Neural crest cell (in vitro differentiated cells): Measurements from ENCODE around the gene ERC2. TPM values are rescaled to one million over a fixed set of nuclear protein-coding genes. Genes with fewer than 3 reads are reported as not detected.

Experiments
- DNase-seq: peaks from one replicate; pipeline ENCODE4 v3.0.0; 2021; ENCODE audit warnings: low read depth, mixed read lengths, low spot score
- H3K27ac Mint-ChIP-seq: one replicate; pipeline ENCODE4 v1.8.0; 2021; ENCODE audit warnings: mild to moderate bottlenecking, mixed read lengths; ENCODE audit not compliant: unreplicated experiment
- H3K27me3 Mint-ChIP-seq: 2 replicates; pipeline ENCODE4 v1.8.0; 2021; ENCODE audit warnings: low read depth, mild to moderate bottlenecking, mixed read lengths
- H3K36me3 Mint-ChIP-seq: 2 replicates; pipeline ENCODE4 v1.8.0; 2021; ENCODE audit warnings: low read depth, mild to moderate bottlenecking, mixed read lengths
- H3K4me1 Mint-ChIP-seq: 2 replicates; pipeline ENCODE4 v1.8.0; 2021; ENCODE audit warnings: mixed read lengths
- H3K4me3 Mint-ChIP-seq: one replicate; pipeline ENCODE4 v1.8.0; 2021; ENCODE audit warnings: mild to moderate bottlenecking, mixed read lengths
- H3K9me3 Mint-ChIP-seq: 2 replicates; pipeline ENCODE4 v1.8.0; 2021; ENCODE audit warnings: mixed read lengths
- total RNA-seq: library from RNA; stranded (reverse); gene quantifications from 2 replicates; pipeline ENCODE4 v1.2.1, GENCODE V29; 2021
- TF ChIP-seq, protein P1 (sequence below): fragments of 200-600 bp; sonication (generic); conservative IDR thresholded peaks from 2 replicates; pipeline ENCODE4 v1.5.0; 2021; ENCODE audit warnings: antibody characterized with exemption, mild to moderate bottlenecking

Gene ERC2
- total RNA-seq, 1 donor from 2014 or later = 13.5 TPM

DNA sequence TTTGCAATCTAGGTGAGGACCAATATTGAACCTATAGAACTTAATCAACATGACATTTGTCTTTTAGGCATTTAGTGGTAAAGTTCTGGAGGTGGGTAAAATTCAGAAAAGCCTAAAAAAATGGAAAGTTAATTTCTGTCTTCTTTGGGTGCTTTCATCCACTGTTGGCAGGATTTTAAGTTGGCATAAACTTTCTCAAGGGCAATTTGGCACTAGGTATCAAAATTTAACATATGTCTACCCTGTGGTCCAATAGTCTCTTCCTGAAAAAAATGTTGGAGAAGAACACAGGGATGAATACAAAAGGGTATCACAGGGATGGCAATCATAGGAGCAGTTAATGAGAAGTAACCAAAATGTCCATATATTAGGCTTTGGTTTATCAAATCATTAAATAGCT lies 754.2 kb downstream of the ERC2 start:
- no peaks in the 10 kb centered on the region for H3K36me3 Mint-ChIP-seq
- H3K9me3 Mint-ChIP-seq = no peaks in the 10 kb centered on the region
- TF ChIP-seq, protein P1, sequence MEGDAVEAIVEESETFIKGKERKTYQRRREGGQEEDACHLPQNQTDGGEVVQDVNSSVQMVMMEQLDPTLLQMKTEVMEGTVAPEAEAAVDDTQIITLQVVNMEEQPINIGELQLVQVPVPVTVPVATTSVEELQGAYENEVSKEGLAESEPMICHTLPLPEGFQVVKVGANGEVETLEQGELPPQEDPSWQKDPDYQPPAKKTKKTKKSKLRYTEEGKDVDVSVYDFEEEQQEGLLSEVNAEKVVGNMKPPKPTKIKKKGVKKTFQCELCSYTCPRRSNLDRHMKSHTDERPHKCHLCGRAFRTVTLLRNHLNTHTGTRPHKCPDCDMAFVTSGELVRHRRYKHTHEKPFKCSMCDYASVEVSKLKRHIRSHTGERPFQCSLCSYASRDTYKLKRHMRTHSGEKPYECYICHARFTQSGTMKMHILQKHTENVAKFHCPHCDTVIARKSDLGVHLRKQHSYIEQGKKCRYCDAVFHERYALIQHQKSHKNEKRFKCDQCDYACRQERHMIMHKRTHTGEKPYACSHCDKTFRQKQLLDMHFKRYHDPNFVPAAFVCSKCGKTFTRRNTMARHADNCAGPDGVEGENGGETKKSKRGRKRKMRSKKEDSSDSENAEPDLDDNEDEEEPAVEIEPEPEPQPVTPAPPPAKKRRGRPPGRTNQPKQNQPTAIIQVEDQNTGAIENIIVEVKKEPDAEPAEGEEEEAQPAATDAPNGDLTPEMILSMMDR = no peak
- peaks cover 10% of the 10 kb centered on the region for H3K4me1 Mint-ChIP-seq
- no peak overlapping the region for H3K4me3 Mint-ChIP-seq
- H3K27me3 Mint-ChIP-seq = no peaks in the 10 kb centered on the region
- no peak overlapping the region for H3K27ac Mint-ChIP-seq
- DNase-seq = no peak

DNA sequence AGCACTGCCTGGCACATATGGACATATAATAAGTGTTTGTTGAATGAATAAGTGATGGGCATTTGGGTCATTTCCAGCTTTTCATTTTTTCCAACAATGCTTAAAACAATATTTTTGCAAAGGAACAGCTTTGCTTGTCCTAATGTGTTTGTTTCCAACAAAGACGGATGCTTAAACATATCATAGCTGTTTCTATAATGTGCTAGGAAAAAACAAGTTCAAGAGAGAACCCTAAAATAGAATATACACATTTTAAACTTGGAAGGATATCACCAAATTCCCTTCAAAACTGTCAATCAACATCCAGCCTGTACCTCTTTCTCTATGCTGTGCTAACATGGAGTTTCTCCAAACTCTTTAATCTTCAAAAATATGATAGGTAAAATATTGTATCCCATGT lies 756.6 kb downstream of the ERC2 start:
- no peaks in the 10 kb centered on the region for H3K36me3 Mint-ChIP-seq
- H3K4me1 Mint-ChIP-seq = no peaks in the 10 kb centered on the region
- TF ChIP-seq, protein P1 = no peak
- H3K4me3 Mint-ChIP-seq = no peak overlapping the region
- H3K9me3 Mint-ChIP-seq = no peaks in the 10 kb centered on the region
- DNase-seq = no peak
- H3K27ac Mint-ChIP-seq = no peak overlapping the region
- no peaks in the 10 kb centered on the region for H3K27me3 Mint-ChIP-seq

DNA sequence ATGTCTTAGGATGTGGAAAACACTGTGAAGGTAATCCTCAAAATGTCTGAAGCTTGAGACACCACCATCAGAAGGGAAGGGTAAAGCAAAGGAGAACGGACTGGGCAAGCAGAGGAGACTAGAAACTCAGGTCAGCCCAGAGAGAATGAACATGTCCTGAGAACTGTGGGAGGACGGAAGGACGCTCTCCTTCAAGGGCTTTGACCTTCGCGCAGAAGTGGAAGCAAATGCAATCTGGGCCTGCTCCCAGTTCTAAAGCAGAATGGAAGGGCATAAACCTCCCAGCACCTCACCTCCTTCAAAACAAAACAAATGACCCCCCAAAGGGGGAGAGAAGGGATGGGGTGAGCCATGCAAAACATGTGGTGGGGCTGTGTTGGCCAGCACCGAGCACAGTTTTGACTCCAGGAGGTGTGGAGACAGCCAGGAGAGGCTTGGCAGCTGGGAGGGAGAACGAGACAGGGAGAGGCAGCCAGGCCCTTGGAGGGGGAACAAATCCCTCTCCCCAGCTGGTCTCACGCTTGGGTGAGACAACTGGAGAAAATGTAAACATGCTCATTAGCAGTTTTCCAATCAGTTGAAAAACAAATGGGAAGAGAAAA lies 758.8 kb downstream of the ERC2 start:
- peak overlapping the region; percentile 78 for H3K27ac Mint-ChIP-seq

DNA sequence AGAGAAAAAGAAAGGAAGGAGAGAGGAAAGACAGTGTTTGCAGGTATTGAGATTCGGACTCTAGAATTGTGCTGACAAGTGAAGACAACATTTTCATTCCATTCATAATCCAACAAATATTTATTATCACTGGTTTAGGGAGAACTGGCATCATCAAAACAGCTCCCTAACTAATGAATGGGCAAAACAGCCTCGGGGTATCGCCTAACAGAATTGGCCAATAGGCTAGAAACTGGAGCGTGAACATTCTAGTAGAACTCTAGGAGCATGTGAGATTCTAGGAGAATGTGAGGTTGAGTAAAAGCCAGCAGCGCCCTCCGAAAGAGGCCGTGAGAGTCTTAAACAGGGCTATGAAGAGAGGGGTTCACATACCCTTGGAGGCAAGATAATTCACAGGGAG lies 759.3 kb downstream of the ERC2 start:
- Mint-ChIP-seq H3K36me3 (no peaks in the 10 kb centered on the region), H3K4me3 (no peak overlapping the region), H3K4me1 (no peaks in the 10 kb centered on the region), H3K9me3 (no peaks in the 10 kb centered on the region), H3K27me3 (no peaks in the 10 kb centered on the region), H3K27ac (peak overlapping the region; percentile 91)
- no peak for DNase-seq
- TF ChIP-seq, protein P1 = no peak

More for the DNA sequence above, 758.8 kb downstream of the ERC2 start:
- no peak overlapping the region for H3K4me3 Mint-ChIP-seq
- H3K9me3 Mint-ChIP-seq = no peaks in the 10 kb centered on the region
- no peaks in the 10 kb centered on the region for H3K36me3 Mint-ChIP-seq
- no peak for DNase-seq
- TF ChIP-seq, protein P1 = no peak
- no peaks in the 10 kb centered on the region for H3K4me1 Mint-ChIP-seq
- H3K27me3 Mint-ChIP-seq = no peaks in the 10 kb centered on the region

DNA sequence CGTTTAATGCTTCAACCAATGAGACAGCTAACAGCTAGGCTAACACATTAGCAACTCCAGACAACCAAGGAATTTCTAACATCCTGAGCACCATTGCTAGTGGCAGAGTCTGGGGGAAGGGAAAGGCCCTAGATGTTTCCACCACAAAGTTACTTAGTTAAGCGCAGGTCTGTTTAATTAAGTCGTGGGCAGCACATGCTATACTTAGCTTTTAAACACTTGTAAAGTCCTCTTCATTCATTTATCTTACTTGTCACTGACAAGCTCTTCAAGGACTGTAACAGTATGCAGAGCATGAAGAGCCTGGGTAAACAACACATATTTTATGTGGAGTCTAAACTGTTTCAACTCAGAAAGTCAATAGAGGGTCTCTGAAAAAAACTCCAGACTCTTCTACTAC lies 760.0 kb downstream of the ERC2 start:
- no peaks in the 10 kb centered on the region for H3K9me3 Mint-ChIP-seq
- TF ChIP-seq, protein P1 = no peak
- no peak overlapping the region for H3K27ac Mint-ChIP-seq
- no peaks in the 10 kb centered on the region for H3K27me3 Mint-ChIP-seq
- DNase-seq = no peak
- H3K4me3 Mint-ChIP-seq = no peak overlapping the region
- H3K4me1 Mint-ChIP-seq = no peaks in the 10 kb centered on the region
- no peaks in the 10 kb centered on the region for H3K36me3 Mint-ChIP-seq

DNA sequence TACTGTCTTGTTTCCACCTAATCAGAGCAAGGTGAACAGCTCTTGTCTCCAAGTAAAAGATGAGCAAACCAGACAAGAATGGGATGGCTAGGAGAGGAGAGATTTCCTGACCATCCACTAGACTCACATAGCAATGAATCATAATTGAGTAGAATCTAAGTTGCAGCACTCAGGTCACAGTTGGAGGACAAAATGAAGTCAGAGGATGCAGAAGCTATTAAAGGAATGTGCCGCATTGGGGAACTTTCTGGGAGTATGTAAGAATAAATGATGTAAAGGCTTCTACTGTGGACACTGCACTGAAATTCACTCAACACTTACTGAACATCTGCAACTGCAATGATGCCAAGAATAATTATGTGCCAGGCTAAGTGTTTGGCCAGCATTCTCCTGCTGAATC lies 763.7 kb downstream of the ERC2 start:
- H3K9me3 Mint-ChIP-seq = no peaks in the 10 kb centered on the region
- no peak overlapping the region for H3K27ac Mint-ChIP-seq
- DNase-seq = no peak
- no peaks in the 10 kb centered on the region for H3K36me3 Mint-ChIP-seq
- H3K27me3 Mint-ChIP-seq = no peaks in the 10 kb centered on the region
- TF ChIP-seq, protein P1 = no peak
- H3K4me1 Mint-ChIP-seq = peaks cover 4% of the 10 kb centered on the region
- H3K4me3 Mint-ChIP-seq = no peak overlapping the region
